K562 (cell line): ENCODE results near the gene LMBR1L. TPM values are rescaled to one million over a fixed set of nuclear protein-coding genes. Genes with fewer than 3 reads are reported as not detected.

Experiments used
- ATAC-seq: fragments of 200-7000 bp; cut with Tn5 transposase; 3 replicates; pipeline ENCODE4 v1.9.1; 2020; ENCODE audit warnings: moderate library complexity
- BruUV-seq: library from RNA; stranded (reverse); fragments of 400-500 nt; replicated peaks from 2 replicates; lab custom pipeline; 2021; lab: Mats Ljungman, UMichigan
- CTCF ChIA-PET: fragments of 300-600 bp; formaldehyde crosslinking; extraction: SDS; loops from one replicate; lab custom pipeline; 2021; ENCODE audit warnings: low intra/inter-chr PET ratio; lab: Yijun Ruan, JAX
- POLR2A ChIA-PET: fragments of 300-600, 350-650 bp; sonication (Branson Sonifier 250); formaldehyde crosslinking; extraction: SDS; loops from one replicate; lab custom pipeline; 2021; ENCODE audit warnings: antibody characterized with exemption, inconsistent platforms; lab: Yijun Ruan, JAX
- DNase-seq, 4 experiments: peaks; one replicate each; pipeline versions ENCODE4 v3.0.0 to v3.0.0-alpha.2; 2011 to 2018; ENCODE audit warnings: low spot score in 3 of 4, mixed read lengths in 3 of 4; ENCODE audit errors: extremely low read depth in 1 of 4
- FAIRE-seq: peaks from 2 replicates; lab custom pipeline; 2011; peaks lifted over from hg19 to GRCh38; lab: Jason Lieb, UNC
- H2AFZ ChIP-seq: 2 replicates; pipeline ENCODE4 v1.6.0; 2011; ENCODE audit warnings: low read depth, low read length, control low read depth, inconsistent platforms
- H3K27ac ChIP-seq: fragments of 200-600 bp; 3 replicates; pipeline ENCODE4 v1.8.0; 2011; ENCODE audit warnings: low read depth, mild to moderate bottlenecking, control low read depth, inconsistent platforms, low read length, moderate library complexity, mixed read lengths; ENCODE audit errors: extremely low read depth
- H3K27me3 ChIP-seq, 2 experiments: fragments of 300-600 bp in 1 of 2; 2 replicates in 1 of 2; 3 replicates in 1 of 2; pipeline versions ENCODE4 v1.6.0 to v1.8.0; 2011; ENCODE audit warnings: inconsistent platforms in 2 of 2, low read length in 2 of 2, mild to moderate bottlenecking in 1 of 2, mixed read lengths in 1 of 2, moderate library complexity in 1 of 2; ENCODE audit not compliant: control insufficient read depth in 2 of 2, insufficient read depth in 2 of 2
- H3K36me3 ChIP-seq: fragments of 300-600 bp; 3 replicates; pipeline ENCODE4 v1.8.0; 2011; ENCODE audit warnings: mild to moderate bottlenecking, low read length, inconsistent platforms; ENCODE audit not compliant: control insufficient read depth, insufficient read depth
- H3K4me1 ChIP-seq, 2 experiments: fragments of 200-600 bp in 1 of 2; replicated peaks in 1 of 2; 2 replicates in 1 of 2; 3 replicates in 1 of 2; pipeline versions ENCODE4 v1.5.1 to v1.8.0; 2011; ENCODE audit warnings: inconsistent platforms in 2 of 2, low read length in 2 of 2, mild to moderate bottlenecking in 1 of 2, mixed read lengths in 1 of 2, moderate library complexity in 1 of 2; ENCODE audit not compliant: control insufficient read depth in 2 of 2, insufficient read depth in 2 of 2
- H3K4me2 ChIP-seq: 2 replicates; pipeline ENCODE4 v1.6.1; 2011; ENCODE audit warnings: low read length, control low read depth, inconsistent platforms, mixed read lengths; ENCODE audit not compliant: insufficient read depth
- H3K4me3 ChIP-seq: fragments of 200-600 bp; sonication (generic), shearing (Covaris generic); 2 replicates; pipeline ENCODE4 v1.5.1; 2016; ENCODE audit warnings: control low read depth, inconsistent platforms
- H3K79me2 ChIP-seq: fragments of 200-600 bp; 3 replicates; pipeline ENCODE4 v1.8.0; 2011; ENCODE audit warnings: low read length, inconsistent platforms; ENCODE audit not compliant: control insufficient read depth, insufficient read depth
- H3K9ac ChIP-seq, 2 experiments: 2 replicates each; pipeline versions ENCODE4 v1.6.0 to v1.6.1; 2011; ENCODE audit warnings: low read depth in 2 of 2, low read length in 2 of 2, control low read depth in 1 of 2, inconsistent platforms in 1 of 2, mild to moderate bottlenecking in 1 of 2, mixed read lengths in 1 of 2; ENCODE audit not compliant: insufficient read depth in 1 of 2
- H3K9me1 ChIP-seq: one replicate; pipeline ENCODE4 v1.6.0; 2011; ENCODE audit warnings: inconsistent platforms, mild to moderate bottlenecking, low read length, moderate library complexity; ENCODE audit not compliant: control insufficient read depth, insufficient read depth
- H3K9me3 ChIP-seq: replicated peaks from 2 replicates; pipeline ENCODE4 v1.5.1; 2011; ENCODE audit warnings: low read depth, low read length, inconsistent platforms; ENCODE audit not compliant: control insufficient read depth, insufficient read depth
- H4K20me1 ChIP-seq: replicated peaks from 2 replicates; pipeline ENCODE4 v1.6.1; 2011; ENCODE audit warnings: low read length, inconsistent platforms, mixed read lengths; ENCODE audit not compliant: control insufficient read depth, insufficient read depth
- BRF1 ChIP-seq: IDR thresholded peaks from 3 replicates; pipeline ENCODE4 v1.6.1; 2011; ENCODE audit warnings: borderline replicate concordance, mild to moderate bottlenecking; ENCODE audit not compliant: insufficient read length; ENCODE audit errors: extremely low read depth
- CHD7 ChIP-seq: fragments of 200-600 bp; sonication (generic); IDR thresholded peaks from one replicate; pipeline ENCODE4 v1.6.1; 2012; ENCODE audit warnings: mild to moderate bottlenecking, low read depth, low read length, inconsistent platforms
- POLR2A ChIP-seq: fragments of 450-650 bp; conservative IDR thresholded peaks from 2 replicates; pipeline ENCODE4 v1.6.1; 2016
- RHOXF2B ChIP-seq: fragments of 250-450 bp; sonication (Bioruptor Pico); conservative IDR thresholded peaks from 2 replicates; pipeline ENCODE4 v1.5.1; 2021
- TSHZ1 ChIP-seq: fragments of 250-450 bp; sonication (Bioruptor Pico); IDR thresholded peaks from 2 replicates; pipeline ENCODE4 v1.4.0; 2020; ENCODE audit warnings: mild to moderate bottlenecking, moderate library complexity
- ZBTB12 ChIP-seq: fragments of 250-450 bp; sonication (Bioruptor Pico); IDR thresholded peaks from 2 replicates; pipeline ENCODE4 v1.4.0; 2020
- ZNF717 ChIP-seq: fragments of 250-450 bp; sonication (Bioruptor Pico); IDR thresholded peaks from 2 replicates; pipeline ENCODE4 v1.5.0; 2021
- WGBS: fragments of 100-300 bp; shearing (Covaris generic); methylation state at CpG from one replicate; pipeline ENCODE4 v1.1.6; 2016; ENCODE audit warnings: low coverage, mixed read lengths; ENCODE audit not compliant: insufficient coverage; ENCODE audit errors: missing lambda C conversion rate; 5-methylcytosine and 5-hydroxymethylcytosine counted together
- in situ Hi-C: fragments of 300-500 bp; cut with MboI; formaldehyde crosslinking; loops from 4 replicates; pipeline ENCODE4 v1.15.0; 2018; ENCODE audit warnings: inconsistent platforms, mixed read lengths
- intact Hi-C: fragments of 100-400 bp; cut with micrococcal nuclease; formaldehyde crosslinking; loops from 2 replicates; pipeline ENCODE4 v1.14.2; 2022
- polyA plus RNA-seq, 8 experiments: library from polyadenylated mRNA; depleted of rRNA in 4 of 8; stranded (reverse) in 5 of 8; unstranded in 3 of 8; fragments of >200 nt; fragmentation: Nextera tagmentation in 2 of 8; fragmentation: Illumina TruSeq in 1 of 8; extraction: Ambion mirVana in 2 of 8; extraction: Trizol in 1 of 8; gene quantifications; 2 replicates each; pipeline versions ENCODE4 v1.2.1 to v1.2.3, GENCODE V29; 2011 to 2014; ENCODE audit warnings: inconsistent platforms in 1 of 8, missing spikeins in 1 of 8
- total RNA-seq, 7 experiments: library from RNA; depleted of rRNA in 6 of 7; stranded (reverse); fragments of >200 nt in 6 of 7; fragmentation: Illumina TruSeq in 2 of 7; extraction: Trizol in 2 of 7; gene quantifications; 2 replicates each; pipeline versions ENCODE4 v1.2.1 to v1.2.3, GENCODE V29; 2011 to 2021; ENCODE audit warnings: low replicate concordance in 1 of 7

LMBR1L gene
- total and polyA plus RNA-seq, 9 of the 15 experiments (the other 6 are each of a cell fraction or from before 2014, with no cell fraction given), result 2.5 to 57.0 (median 31.1) TPM

- H3K4me3 ChIP-seq, result no peak overlapping the region
- no peak for DNase-seq
- in situ Hi-C loops, result no loop called here
- ChIA-PET CTCF (no interaction called here), POLR2A (interaction anchor here (1.0 to 2.0 kb wide), 2 partner anchors 16 to 52 kb away, joined by 3 to 7 read pairs; partner anchors contain the start of gene TUBA1B)
- WGBS, result 8% methylated on average over 1 of the region's 1 CpG
- H3K4me2 ChIP-seq, result no peak overlapping the region
- peak; percentile 25; the same call in 1 of the 3 replicates for ATAC-seq
- H3K79me2 ChIP-seq, result no peaks in the 10 kb centered on the region
- H3K9me1 ChIP-seq, result no peaks in the 10 kb centered on the region
- H3K36me3 ChIP-seq, result no peaks in the 10 kb centered on the region
- no peaks in the 10 kb centered on the region for H3K9me3 ChIP-seq
- H3K4me1 ChIP-seq, result no peaks in the 10 kb centered on the region
- intact Hi-C loops, result no loop called here
- H2AFZ ChIP-seq, result no peak overlapping the region
- H3K27me3 ChIP-seq, result no peaks in the 10 kb centered on the region
- no peak overlapping the region for H3K27ac ChIP-seq
- BruUV-seq, result no TSS peak
- no peak for FAIRE-seq
- no peaks in the 10 kb centered on the region for H4K20me1 ChIP-seq
- H3K9ac ChIP-seq, result 0 out of 4 replicates have a peak overlapping the region, but pooled peaks of 1 of the 2 experiments have one; percentile 1
- TF ChIP-seq ZBTB12, result no peak
- no peak for TF ChIP-seq RHOXF2B (CRISPR knock-in tag)
- TF ChIP-seq BRF1, result no peak
- no peak for TF ChIP-seq ZNF717 (CRISPR knock-in tag)
- TF ChIP-seq CHD7, result no peak
- TF ChIP-seq TSHZ1, result no peak
- no peak for TF ChIP-seq POLR2A
These were observed 30.9 kb downstream of the LMBR1L start for GRCh38 chr12:49079793-49080192.
